GM13976 (cell line): ENCODE measurements around the gene BUD23.
"Not testable (repeated sequence)": the region's sequence is repeated elsewhere in the genome, so short reads cannot be mapped to it uniquely, and the experiment has no call there.

Experiments
- DNase-seq: peaks from one replicate; pipeline ENCODE4 v3.0.0; 2012; ENCODE audit warnings: low spot score
- CTCF ChIP-seq: IDR thresholded peaks from 2 replicates; pipeline ENCODE4 v1.5.1; 2012; ENCODE audit warnings: borderline replicate concordance, mild to moderate bottlenecking; ENCODE audit not compliant: insufficient read depth; ENCODE audit errors: extremely low read depth, missing control alignments, control extremely low read depth
- in situ Hi-C: fragments of 300-500 bp; cut with MboI; formaldehyde crosslinking; loops from one replicate; pipeline ENCODE4 v1.12.0; 2022; ENCODE audit warnings: low sequenced_read_pairs, mixed read lengths, inconsistent platforms; ENCODE audit not compliant: unreplicated experiment

BUD23 gene

GRCh38 chr7:73718905-73719805 lies 35.8 kb downstream of the BUD23 start, which contains the start of gene STX1A:
Gene STX1A, minus strand, starts transcription at chr7:73719669. Its CDS starts 38 bp downstream, at chr7:73719631.
- DNase-seq, result peak; percentile 97
- no peak for TF ChIP-seq CTCF
- in situ Hi-C loops, result loop anchor here (10.0 kb wide), 1 partner anchor 104 kb away; no protein-coding TSS in a partner anchor

DNA sequence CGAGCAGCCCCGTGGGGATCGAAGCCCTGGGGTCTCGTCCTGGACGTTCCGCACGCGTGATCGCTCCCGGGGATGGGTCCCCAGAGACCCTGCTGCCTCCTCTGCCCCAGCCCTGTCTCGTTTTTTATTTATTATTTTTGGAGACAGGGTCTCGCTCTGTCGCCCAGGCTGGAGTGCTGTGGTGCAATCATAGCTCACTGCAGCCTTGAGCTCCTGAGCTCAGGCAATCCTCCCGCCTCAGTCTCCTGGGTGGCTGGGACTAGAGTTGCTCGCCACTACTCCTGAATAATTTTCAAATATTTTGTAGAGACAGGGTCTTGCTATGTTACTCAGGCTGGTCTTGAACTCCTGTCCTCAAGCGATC lies 36.4 kb downstream of the BUD23 start:
- TF ChIP-seq CTCF, result no peak
- in situ Hi-C loops, result loop anchor here (10.0 kb wide), 1 partner anchor 105 kb away; no protein-coding TSS in a partner anchor
- no peak for DNase-seq

- DNase-seq, in situ Hi-C loops: not testable (repeated sequence)
Measured at GRCh38 chr7:73720443-73720842, 37.0 kb downstream of the BUD23 start.

GRCh38 chr7:73721377-73721817 lies 38.0 kb downstream of the BUD23 start:
- DNase-seq, result no peak
- TF ChIP-seq CTCF, result no peak
- in situ Hi-C loops, result no loop called here

DNA sequence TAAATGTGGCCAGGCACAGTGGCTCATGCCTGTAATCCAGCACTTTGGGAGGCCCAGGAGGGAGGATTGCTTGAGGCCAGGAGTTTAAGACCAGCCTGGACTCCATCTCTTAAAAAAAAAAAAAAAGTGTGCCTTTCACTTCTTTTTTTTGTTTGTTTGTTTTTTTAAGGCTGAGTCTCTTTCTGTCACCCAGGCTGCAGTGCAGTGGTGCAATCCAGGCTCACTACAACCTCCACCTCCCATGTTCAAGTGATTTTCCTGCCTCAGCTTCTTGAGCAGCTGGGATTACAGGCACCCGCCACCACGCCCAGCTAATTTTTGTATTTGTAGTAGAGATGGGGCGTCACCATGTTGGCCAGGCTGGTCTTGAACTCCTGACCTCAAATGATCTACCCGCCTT lies 38.8 kb downstream of the BUD23 start:
- in situ Hi-C loops, DNase-seq: not testable (repeated sequence)

- DNase-seq, result no peak
- TF ChIP-seq CTCF, result no peak
- in situ Hi-C loops, result no loop called here
Measured at GRCh38 chr7:73722785-73723184, 39.4 kb downstream of the BUD23 start.

GRCh38 chr7:73723813-73724212 lies 40.4 kb downstream of the BUD23 start:
- TF ChIP-seq CTCF, result no peak
- no peak for DNase-seq
- in situ Hi-C loops, result no loop called here
